GM23248 (cell line): Measurements from ENCODE around the gene EYA4. TPM values are rescaled to one million over a fixed set of nuclear protein-coding genes. Genes with fewer than 3 reads are reported as not detected.

Source experiments
- DNase-seq: peaks from one replicate; pipeline ENCODE4 v3.0.0-alpha.2; 2015
- H2AFZ ChIP-seq: fragments of 200-600 bp; sonication (generic); 2 replicates; pipeline ENCODE4 v1.6.1; 2016; ENCODE audit warnings: antibody characterized with exemption
- H3F3A ChIP-seq: fragments of 200-600 bp; sonication (generic); 2 replicates; pipeline ENCODE4 v1.6.1; 2016; ENCODE audit warnings: mild to moderate bottlenecking, antibody characterized with exemption, mixed run types; ENCODE audit not compliant: insufficient read depth
- H3K27ac ChIP-seq: fragments of 200-600 bp; sonication (generic); 2 replicates; pipeline ENCODE4 v1.5.1; 2016; ENCODE audit warnings: mild to moderate bottlenecking
- H3K27me3 ChIP-seq: fragments of 200-600 bp; sonication (generic); replicated peaks from 2 replicates; pipeline ENCODE4 v1.6.1; 2016; ENCODE audit warnings: mild to moderate bottlenecking; ENCODE audit not compliant: insufficient read depth
- H3K36me3 ChIP-seq: fragments of 200-600 bp; sonication (generic); 2 replicates; pipeline ENCODE4 v1.6.1; 2016; ENCODE audit warnings: low read depth, mild to moderate bottlenecking
- H3K4me1 ChIP-seq: fragments of 200-600 bp; sonication (generic); 2 replicates; pipeline ENCODE4 v1.6.1; 2016; ENCODE audit warnings: mild to moderate bottlenecking; ENCODE audit not compliant: insufficient read depth
- H3K4me2 ChIP-seq: fragments of 200-600 bp; sonication (generic); one replicate; pipeline ENCODE4 v1.6.1; 2016; ENCODE audit warnings: mild to moderate bottlenecking; ENCODE audit not compliant: unreplicated experiment
- H3K4me3 ChIP-seq: fragments of 200-600 bp; sonication (generic); 2 replicates; pipeline ENCODE4 v1.5.1; 2016; ENCODE audit warnings: mild to moderate bottlenecking
- H3K79me2 ChIP-seq: fragments of 200-600 bp; sonication (generic); 2 replicates; pipeline ENCODE4 v1.6.1; 2016; ENCODE audit warnings: mild to moderate bottlenecking; ENCODE audit not compliant: insufficient read depth
- H3K9ac ChIP-seq: fragments of 200-600 bp; sonication (generic); 2 replicates; pipeline ENCODE4 v1.6.1; 2016; ENCODE audit warnings: mild to moderate bottlenecking
- H3K9me2 ChIP-seq: fragments of 200-600 bp; sonication (generic); 2 replicates; pipeline ENCODE4 v1.6.1; 2016; ENCODE audit warnings: mixed run types, mild to moderate bottlenecking, moderate library complexity; ENCODE audit not compliant: insufficient read depth
- H3K9me3 ChIP-seq: fragments of 200-600 bp; sonication (generic); one replicate; pipeline ENCODE4 v1.6.1; 2017; ENCODE audit warnings: low read depth
- H4K20me1 ChIP-seq: fragments of 200-600 bp; sonication (generic); 2 replicates; pipeline ENCODE4 v1.6.0; 2016; ENCODE audit not compliant: insufficient read depth
- EZH2 ChIP-seq: fragments of 200-600 bp; sonication (generic); IDR thresholded peaks from 2 replicates; pipeline ENCODE4 v1.6.1; 2018; ENCODE audit warnings: antibody characterized with exemption, mild to moderate bottlenecking; ENCODE audit not compliant: insufficient read depth, poor library complexity, severe bottlenecking
- EZH2phosphoT487 ChIP-seq: fragments of 200-600 bp; sonication (generic); IDR thresholded peaks from 2 replicates; pipeline ENCODE4 v1.6.1; 2018; ENCODE audit warnings: antibody characterized with exemption, moderate library complexity, mild to moderate bottlenecking, low read depth; ENCODE audit not compliant: insufficient read depth
- WGBS, 2 experiments: methylation state at CpG; one replicate each; pipeline ENCODE4 v1.1.6; 2015 to 2017; ENCODE audit warnings: low lambda C conversion rate in 2 of 2, low coverage in 1 of 2; ENCODE audit errors: missing lambda C conversion rate in 2 of 2; 5-methylcytosine and 5-hydroxymethylcytosine counted together
- in situ Hi-C: fragments of 300-500 bp; cut with MboI; formaldehyde crosslinking; loops from 2 replicates; pipeline ENCODE4 v1.15.0; 2020
- polyA plus RNA-seq: library from polyadenylated mRNA; unstranded; fragments of >200 nt; fragmentation: Nextera tagmentation; extraction: Ambion mirVana; gene quantifications from 2 replicates; pipeline ENCODE4 v1.2.1, GENCODE V29; 2016
- total RNA-seq: library from RNA; depleted of rRNA; stranded (reverse); fragments of >200 nt; shearing (Covaris generic); gene quantifications from 2 replicates; pipeline ENCODE4 v1.2.3, GENCODE V29; 2014

Gene EYA4
- total and polyA plus RNA-seq, 2 experiments from 2014 or later = not detected

- Histone ChIP-seq H3K9me3 (no peaks in the 10 kb centered on the region), H3K27ac (no peak overlapping the region), H2AFZ (no peak overlapping the region), H3K4me2 (no peak overlapping the region), H3K4me3 (no peak overlapping the region), H4K20me1 (no peaks in the 10 kb centered on the region), H3K27me3 (peaks cover 5% of the 10 kb centered on the region), H3K9ac (no peak overlapping the region), H3K4me1 (no peaks in the 10 kb centered on the region), H3K36me3 (no peaks in the 10 kb centered on the region), H3K9me2 (no peaks in the 10 kb centered on the region), H3F3A (no peaks in the 10 kb centered on the region), H3K79me2 (no peaks in the 10 kb centered on the region)
- WGBS, 2 experiments = 50 to 51% methylated on average over 2 of the region's 2 CpGs
- no peak for TF ChIP-seq EZH2
- TF ChIP-seq EZH2phosphoT487 = no peak
- DNase-seq = no peak
- in situ Hi-C loops = no loop called here
Observed at GRCh38 chr6:133487174-133487573, 246.0 kb downstream of the EYA4 start.

- no peak overlapping the region for H3K9ac ChIP-seq
- no peak overlapping the region for H3K27ac ChIP-seq
- no peaks in the 10 kb centered on the region for H3K36me3 ChIP-seq
- H3K27me3 ChIP-seq = peaks cover 40% of the 10 kb centered on the region
- H3K4me1 ChIP-seq = no peaks in the 10 kb centered on the region
- no peaks in the 10 kb centered on the region for H4K20me1 ChIP-seq
- in situ Hi-C loops = no loop called here
- no peaks in the 10 kb centered on the region for H3F3A ChIP-seq
- H3K9me2 ChIP-seq = no peaks in the 10 kb centered on the region
- 54 to 68% methylated on average over 1 of the region's 1 CpG for WGBS, 2 experiments
- no peak overlapping the region for H3K4me2 ChIP-seq
- H3K79me2 ChIP-seq = no peaks in the 10 kb centered on the region
- H2AFZ ChIP-seq = no peak overlapping the region
- H3K9me3 ChIP-seq = no peaks in the 10 kb centered on the region
- DNase-seq = no peak
- TF ChIP-seq EZH2phosphoT487 (no peak), EZH2 (no peak)
- H3K4me3 ChIP-seq = no peak overlapping the region
Observed at GRCh38 chr6:133495205-133495903, 254.2 kb downstream of the EYA4 start.

- Histone ChIP-seq H3K27me3 (peaks cover 45% of the 10 kb centered on the region), H3K27ac (no peak overlapping the region), H3K9me3 (no peaks in the 10 kb centered on the region), H3K4me1 (peaks cover 23% of the 10 kb centered on the region), H3K36me3 (no peaks in the 10 kb centered on the region), H3F3A (peaks cover 22% of the 10 kb centered on the region), H3K9me2 (no peaks in the 10 kb centered on the region), H3K4me3 (no peak overlapping the region), H3K4me2 (no peak overlapping the region), H3K9ac (no peak overlapping the region), H3K79me2 (no peaks in the 10 kb centered on the region), H4K20me1 (no peaks in the 10 kb centered on the region), H2AFZ (no peak overlapping the region)
- TF ChIP-seq EZH2 (no peak), EZH2phosphoT487 (no peak)
- in situ Hi-C loops = no loop called here
- 12 to 18% methylated on average over 3 of the region's 3 CpGs for WGBS, 2 experiments
- no peak for DNase-seq
Observed at GRCh38 chr6:133499662-133500061, 258.5 kb downstream of the EYA4 start.

- TF ChIP-seq EZH2phosphoT487 (no peak), EZH2 (no peak)
- H3K27ac ChIP-seq = peak overlapping the region; percentile 75
- no peaks in the 10 kb centered on the region for H3K79me2 ChIP-seq
- H3K4me1 ChIP-seq = peaks cover 23% of the 10 kb centered on the region
- H4K20me1 ChIP-seq = no peaks in the 10 kb centered on the region
- in situ Hi-C loops = no loop called here
- peaks cover 40% of the 10 kb centered on the region for H3K27me3 ChIP-seq
- no peaks in the 10 kb centered on the region for H3K36me3 ChIP-seq
- peak overlapping the region; percentile 30 for H3K4me2 ChIP-seq
- peaks cover 22% of the 10 kb centered on the region for H3F3A ChIP-seq
- no peak overlapping the region for H3K4me3 ChIP-seq
- H2AFZ ChIP-seq = no peak overlapping the region
- H3K9me3 ChIP-seq = no peaks in the 10 kb centered on the region
- no peaks in the 10 kb centered on the region for H3K9me2 ChIP-seq
- peak; percentile 23 for DNase-seq
- WGBS, 2 experiments = 10 to 11% methylated on average over 4 of the region's 4 CpGs
- peak overlapping the region; percentile 42; the same call in 1 of the 2 replicates for H3K9ac ChIP-seq
Observed at GRCh38 chr6:133501675-133502270, 260.6 kb downstream of the EYA4 start.
